HL-60 (cell line): ENCODE measurements around the gene ELOVL4.

Source experiments
- CTCF ChIP-seq: IDR thresholded peaks from one replicate; pipeline ENCODE4 v1.5.1; 2011; ENCODE audit warnings: low read length, control low read depth, inconsistent platforms; ENCODE audit not compliant: insufficient read depth
- TF ChIP-seq, protein P1 (sequence below): IDR thresholded peaks from 2 replicates; pipeline ENCODE4 v1.6.1; 2012; ENCODE audit warnings: low read depth; ENCODE audit not compliant: insufficient replicate concordance

- TF ChIP-seq CTCF: no peak
- TF ChIP-seq, protein P1, sequence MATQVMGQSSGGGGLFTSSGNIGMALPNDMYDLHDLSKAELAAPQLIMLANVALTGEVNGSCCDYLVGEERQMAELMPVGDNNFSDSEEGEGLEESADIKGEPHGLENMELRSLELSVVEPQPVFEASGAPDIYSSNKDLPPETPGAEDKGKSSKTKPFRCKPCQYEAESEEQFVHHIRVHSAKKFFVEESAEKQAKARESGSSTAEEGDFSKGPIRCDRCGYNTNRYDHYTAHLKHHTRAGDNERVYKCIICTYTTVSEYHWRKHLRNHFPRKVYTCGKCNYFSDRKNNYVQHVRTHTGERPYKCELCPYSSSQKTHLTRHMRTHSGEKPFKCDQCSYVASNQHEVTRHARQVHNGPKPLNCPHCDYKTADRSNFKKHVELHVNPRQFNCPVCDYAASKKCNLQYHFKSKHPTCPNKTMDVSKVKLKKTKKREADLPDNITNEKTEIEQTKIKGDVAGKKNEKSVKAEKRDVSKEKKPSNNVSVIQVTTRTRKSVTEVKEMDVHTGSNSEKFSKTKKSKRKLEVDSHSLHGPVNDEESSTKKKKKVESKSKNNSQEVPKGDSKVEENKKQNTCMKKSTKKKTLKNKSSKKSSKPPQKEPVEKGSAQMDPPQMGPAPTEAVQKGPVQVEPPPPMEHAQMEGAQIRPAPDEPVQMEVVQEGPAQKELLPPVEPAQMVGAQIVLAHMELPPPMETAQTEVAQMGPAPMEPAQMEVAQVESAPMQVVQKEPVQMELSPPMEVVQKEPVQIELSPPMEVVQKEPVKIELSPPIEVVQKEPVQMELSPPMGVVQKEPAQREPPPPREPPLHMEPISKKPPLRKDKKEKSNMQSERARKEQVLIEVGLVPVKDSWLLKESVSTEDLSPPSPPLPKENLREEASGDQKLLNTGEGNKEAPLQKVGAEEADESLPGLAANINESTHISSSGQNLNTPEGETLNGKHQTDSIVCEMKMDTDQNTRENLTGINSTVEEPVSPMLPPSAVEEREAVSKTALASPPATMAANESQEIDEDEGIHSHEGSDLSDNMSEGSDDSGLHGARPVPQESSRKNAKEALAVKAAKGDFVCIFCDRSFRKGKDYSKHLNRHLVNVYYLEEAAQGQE: no peak
Measured at GRCh38 chr6:79927758-79928157, 19.6 kb downstream of the ELOVL4 start.
